ENCODE data around the gene MRGPRX1. TPM values are rescaled to one million over a fixed set of nuclear protein-coding genes. Genes with fewer than 3 reads are reported as not detected.

MRGPRX1 gene
- total RNA-seq, 1 experiment from 2014 or later: not detected

DNA sequence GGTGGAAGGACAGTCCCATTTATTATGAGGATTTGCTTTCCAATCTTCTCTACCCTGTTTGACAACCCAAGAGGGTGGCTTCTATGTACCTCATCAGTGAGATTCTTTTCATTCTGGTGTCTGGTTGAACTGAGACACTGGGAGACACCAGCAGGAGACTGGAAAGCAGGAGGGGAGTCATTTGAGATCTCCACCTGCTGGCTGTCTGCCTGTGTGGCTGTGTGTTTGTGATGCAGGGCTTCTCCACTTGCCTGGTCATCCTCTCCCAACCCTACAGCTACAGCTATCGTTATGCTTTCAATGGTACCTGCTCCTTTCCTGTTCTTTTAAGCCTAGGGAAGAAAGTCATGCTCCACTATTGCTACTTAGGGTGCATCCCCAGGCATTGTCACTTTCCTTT lies 48.6 kb downstream of the MRGPRX1 start:
- Histone ChIP-seq H3K27me3 (ENCODE audit: insufficient read depth, low read length) (no peaks in the 10 kb centered on the region), H3K23ac (ENCODE audit: insufficient read length, low read depth, low read length) (no peak overlapping the region), H4K8ac (replicated peaks; ENCODE audit: insufficient read length, low read depth, low read length) (no peak overlapping the region), H4K5ac (ENCODE audit: insufficient read length, low read depth, low read length) (no peak overlapping the region), H3K14ac (ENCODE audit: insufficient read depth, low read length) (no peak overlapping the region), H3K18ac (ENCODE audit: insufficient read length, low read depth, low read length) (no peak overlapping the region), H3K56ac (ENCODE audit: insufficient read length, low read depth, low read length) (no peak overlapping the region), H4K20me1 (ENCODE audit: control insufficient read depth, insufficient read depth, insufficient read length) (no peaks in the 10 kb centered on the region), H3K79me2 (ENCODE audit: insufficient read depth, low read length) (no peaks in the 10 kb centered on the region), H2BK120ac (ENCODE audit: low read depth, low read length, poor library complexity, severe bottlenecking) (no peak overlapping the region), H3K4me2 (ENCODE audit: insufficient read depth, insufficient read length, low read length) (no peak overlapping the region), H2BK5ac (ENCODE audit: insufficient read length, low read length) (no peak overlapping the region), H3K27ac (ENCODE audit: insufficient read length, low read depth, low read length) (no peak overlapping the region), H3T11ph (ENCODE audit: low read length) (no peak overlapping the region), H3K23me2 (ENCODE audit: insufficient read length, low read depth, low read length, poor library complexity, severe bottlenecking) (no peaks in the 10 kb centered on the region), H2BK15ac (ENCODE audit: low read depth, low read length) (no peak overlapping the region), H3K79me1 (ENCODE audit: insufficient read depth, low read depth, low read length, poor library complexity, severe bottlenecking) (no peaks in the 10 kb centered on the region), H2AK5ac (ENCODE audit: insufficient read length, low read length) (no peak overlapping the region), H3K9ac (ENCODE audit: extremely low read depth, insufficient read length, low read length) (no peak overlapping the region), H2AFZ (ENCODE audit: low read length) (no peak overlapping the region), H3K9me3 (ENCODE audit: control insufficient read depth, low read depth, low read length) (no peaks in the 10 kb centered on the region), H3K4ac (ENCODE audit: low read depth, low read length) (no peak overlapping the region), H2BK12ac (ENCODE audit: insufficient read length, low read depth, low read length) (no peak overlapping the region), H2BK20ac (ENCODE audit: low read depth, low read length, poor library complexity, severe bottlenecking) (no peak overlapping the region), H4K91ac (ENCODE audit: insufficient read length, low read depth, low read length) (no peak overlapping the region), H3K4me1 (ENCODE audit: insufficient read depth, low read length) (no peaks in the 10 kb centered on the region)
- Mint-ChIP-seq H3K9me3 (peaks cover 13 to 19% of the 10 kb centered on the region in 2 experiments), H3K4me3 (no peak overlapping the region), H3K27ac (0 out of 7 replicates have a peak overlapping the region, but pooled peaks of 1 of the 3 experiments have one; percentile 17), H3K27me3 (ENCODE audit: low read depth) (peaks cover 25% of the 10 kb centered on the region), H3K36me3 (ENCODE audit: insufficient read depth in 1 of 3, low read depth in 3 of 3) (peaks cover 0 to 2% (median 0%) of the 10 kb centered on the region in 3 experiments; a peak in 2 of 7 replicates), H3K4me1 (no peaks in the 10 kb centered on the region)
- TF ChIP-seq, protein P1, sequence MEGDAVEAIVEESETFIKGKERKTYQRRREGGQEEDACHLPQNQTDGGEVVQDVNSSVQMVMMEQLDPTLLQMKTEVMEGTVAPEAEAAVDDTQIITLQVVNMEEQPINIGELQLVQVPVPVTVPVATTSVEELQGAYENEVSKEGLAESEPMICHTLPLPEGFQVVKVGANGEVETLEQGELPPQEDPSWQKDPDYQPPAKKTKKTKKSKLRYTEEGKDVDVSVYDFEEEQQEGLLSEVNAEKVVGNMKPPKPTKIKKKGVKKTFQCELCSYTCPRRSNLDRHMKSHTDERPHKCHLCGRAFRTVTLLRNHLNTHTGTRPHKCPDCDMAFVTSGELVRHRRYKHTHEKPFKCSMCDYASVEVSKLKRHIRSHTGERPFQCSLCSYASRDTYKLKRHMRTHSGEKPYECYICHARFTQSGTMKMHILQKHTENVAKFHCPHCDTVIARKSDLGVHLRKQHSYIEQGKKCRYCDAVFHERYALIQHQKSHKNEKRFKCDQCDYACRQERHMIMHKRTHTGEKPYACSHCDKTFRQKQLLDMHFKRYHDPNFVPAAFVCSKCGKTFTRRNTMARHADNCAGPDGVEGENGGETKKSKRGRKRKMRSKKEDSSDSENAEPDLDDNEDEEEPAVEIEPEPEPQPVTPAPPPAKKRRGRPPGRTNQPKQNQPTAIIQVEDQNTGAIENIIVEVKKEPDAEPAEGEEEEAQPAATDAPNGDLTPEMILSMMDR (conservative IDR thresholded peaks at IDR 0.05): peak; percentile 37; the same call in 2 of the 3 replicates
- no CpG with 5 or more reads among the region's 1 CpG for WGBS (ENCODE audit: extremely low coverage, insufficient read length, low lambda C conversion rate)
- peak; percentile 33 for DNase-seq

Other genes with a start within 250 kb of the MRGPRX1 start
- 2.3 and 3.0 TPM in 2 replicates for gene TMEM86A, start 240.6 kb downstream of the MRGPRX1 start, total RNA-seq (2021)
- 0.35 TPM in 1 of 2 replicates, not detected in the other for gene IGSF22, start 213.2 kb downstream of the MRGPRX1 start, total RNA-seq (2021)
- 1.4 and 1.9 TPM in 2 replicates for gene PTPN5, start 147.6 kb downstream of the MRGPRX1 start, total RNA-seq (2021)
- gene MRGPRX2, start 121.3 kb upstream of the MRGPRX1 start, total RNA-seq (2021): not detected in 2 replicates
- 20.9 and 21.1 TPM in 2 replicates for gene ZDHHC13, start 177.8 kb upstream of the MRGPRX1 start, total RNA-seq (2021)

Data from H9 (cell line).